Coronary artery (tissue), 2 donors: Measurements from ENCODE around the gene SCTR.

ENCODE experiments used
- DNase-seq: peaks from one replicate; pipeline ENCODE4 v3.0.0-alpha.2; 2017; ENCODE audit warnings: low spot score
- H3K27ac ChIP-seq, 2 donors: fragments of 200-600 bp; sonication (generic); one replicate each; pipeline ENCODE4 v1.5.1; 2016 to 2019
- H3K4me3 ChIP-seq: fragments of 200-600 bp; sonication (generic); 2 replicates; pipeline ENCODE4 v1.5.1; 2016; ENCODE audit warnings: mild to moderate bottlenecking, moderate library complexity
- TF ChIP-seq, protein P1 (sequence below): fragments of 200-600 bp; sonication (generic); IDR thresholded peaks from one replicate; pipeline ENCODE4 v1.5.1; 2019; ENCODE audit warnings: antibody characterized with exemption

The SCTR gene

GRCh38 chr2:119448427-119449141 lies 75.7 kb downstream of the SCTR start:
- H3K27ac ChIP-seq = no peak overlapping the region
- no peak for DNase-seq
- no peak overlapping the region for H3K4me3 ChIP-seq
- TF ChIP-seq, protein P1, sequence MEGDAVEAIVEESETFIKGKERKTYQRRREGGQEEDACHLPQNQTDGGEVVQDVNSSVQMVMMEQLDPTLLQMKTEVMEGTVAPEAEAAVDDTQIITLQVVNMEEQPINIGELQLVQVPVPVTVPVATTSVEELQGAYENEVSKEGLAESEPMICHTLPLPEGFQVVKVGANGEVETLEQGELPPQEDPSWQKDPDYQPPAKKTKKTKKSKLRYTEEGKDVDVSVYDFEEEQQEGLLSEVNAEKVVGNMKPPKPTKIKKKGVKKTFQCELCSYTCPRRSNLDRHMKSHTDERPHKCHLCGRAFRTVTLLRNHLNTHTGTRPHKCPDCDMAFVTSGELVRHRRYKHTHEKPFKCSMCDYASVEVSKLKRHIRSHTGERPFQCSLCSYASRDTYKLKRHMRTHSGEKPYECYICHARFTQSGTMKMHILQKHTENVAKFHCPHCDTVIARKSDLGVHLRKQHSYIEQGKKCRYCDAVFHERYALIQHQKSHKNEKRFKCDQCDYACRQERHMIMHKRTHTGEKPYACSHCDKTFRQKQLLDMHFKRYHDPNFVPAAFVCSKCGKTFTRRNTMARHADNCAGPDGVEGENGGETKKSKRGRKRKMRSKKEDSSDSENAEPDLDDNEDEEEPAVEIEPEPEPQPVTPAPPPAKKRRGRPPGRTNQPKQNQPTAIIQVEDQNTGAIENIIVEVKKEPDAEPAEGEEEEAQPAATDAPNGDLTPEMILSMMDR = no peak

DNA sequence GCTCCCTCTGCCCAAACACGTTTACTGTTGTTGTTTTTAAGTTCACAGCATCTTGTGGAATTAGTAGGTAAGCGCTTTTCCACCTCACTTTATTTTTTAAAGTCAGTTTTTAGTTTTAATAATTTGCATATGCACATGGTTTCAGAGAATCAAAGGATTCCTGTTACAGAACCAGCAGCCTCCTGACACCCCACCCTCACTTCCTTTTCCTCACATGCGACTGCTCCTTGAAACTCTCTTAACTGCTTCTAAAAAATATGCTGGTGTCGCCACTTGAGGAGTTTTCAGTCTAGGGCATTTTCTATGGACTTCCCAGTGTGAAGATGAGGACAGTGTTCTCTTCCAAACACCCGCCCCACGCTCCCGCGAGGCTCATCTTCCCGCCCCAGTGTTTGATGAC lies 78.2 kb downstream of the SCTR start:
- TF ChIP-seq, protein P1 = no peak
- no peak for DNase-seq
- no peak overlapping the region for H3K4me3 ChIP-seq
- H3K27ac ChIP-seq = no peak overlapping the region

DNA sequence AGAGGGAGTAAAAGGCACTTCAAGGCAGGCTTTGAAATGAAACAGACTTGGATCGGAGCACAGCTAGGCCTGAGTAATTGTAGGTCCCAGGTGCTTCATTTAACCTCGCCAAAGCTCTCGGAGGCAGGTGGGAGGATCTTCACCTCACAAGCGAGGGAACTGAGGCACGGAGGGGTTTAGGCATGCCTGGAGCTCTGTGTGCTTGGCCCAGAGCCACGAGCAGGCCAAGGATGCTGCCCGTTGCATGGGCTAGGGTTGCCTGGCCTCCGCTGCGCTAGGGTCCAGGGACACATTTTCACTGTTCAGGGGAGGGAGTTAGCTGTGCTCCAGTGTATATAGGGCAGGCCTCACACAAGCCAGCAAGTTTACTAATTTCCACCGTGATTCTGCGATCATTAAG lies 81.4 kb downstream of the SCTR start:
- DNase-seq = peak; percentile 14
- TF ChIP-seq, protein P1 = no peak
- Histone ChIP-seq H3K27ac (no peak overlapping the region), H3K4me3 (no peak overlapping the region)

- no peak overlapping the region for H3K27ac ChIP-seq
- no peak for DNase-seq
- no peak overlapping the region for H3K4me3 ChIP-seq
- TF ChIP-seq, protein P1 = no peak
Observed at GRCh38 chr2:119442226-119442619, 82.1 kb downstream of the SCTR start.

- Histone ChIP-seq H3K27ac (no peak overlapping the region), H3K4me3 (no peak overlapping the region)
- no peak for DNase-seq
- TF ChIP-seq, protein P1 = no peak
Observed at GRCh38 chr2:119441376-119442225, 82.7 kb downstream of the SCTR start.

- Histone ChIP-seq H3K27ac (no peak overlapping the region), H3K4me3 (no peak overlapping the region)
- DNase-seq = no peak
- TF ChIP-seq, protein P1 = no peak
Observed at GRCh38 chr2:119440873-119441272, 83.4 kb downstream of the SCTR start.
